Iris pigment epithelial cell (primary cell): Measurements from ENCODE around the gene KRTAP10-11.
"Not testable (repeated sequence)": the region's sequence is repeated elsewhere in the genome, so short reads cannot be mapped to it uniquely, and the experiment has no call there.

Source experiments
- DNase-seq: peaks from one replicate; pipeline ENCODE4 v3.0.0-alpha.2; 2011; ENCODE audit warnings: low read depth

The KRTAP10-11 gene

DNA sequence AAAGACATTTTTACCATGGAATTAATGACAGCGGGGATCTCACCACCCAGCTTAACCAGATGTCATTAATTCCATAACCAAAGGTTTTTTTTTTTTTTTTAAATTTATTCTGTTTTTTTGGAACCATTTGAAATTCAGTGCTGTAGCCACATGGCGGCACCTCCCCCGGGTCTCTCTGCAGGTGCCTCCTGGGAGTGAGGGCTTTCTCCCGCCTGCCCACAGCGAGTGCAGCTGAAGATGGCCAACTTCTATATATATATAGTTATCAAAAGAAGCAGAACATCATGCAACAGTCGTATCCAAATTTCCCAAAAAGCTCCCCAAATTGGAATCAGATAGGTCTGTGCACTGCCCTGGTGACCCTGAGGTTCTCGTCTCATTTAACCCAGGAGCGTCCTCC is 30.7 kb upstream of the KRTAP10-11 start:
- DNase-seq, result no peak

DNA sequence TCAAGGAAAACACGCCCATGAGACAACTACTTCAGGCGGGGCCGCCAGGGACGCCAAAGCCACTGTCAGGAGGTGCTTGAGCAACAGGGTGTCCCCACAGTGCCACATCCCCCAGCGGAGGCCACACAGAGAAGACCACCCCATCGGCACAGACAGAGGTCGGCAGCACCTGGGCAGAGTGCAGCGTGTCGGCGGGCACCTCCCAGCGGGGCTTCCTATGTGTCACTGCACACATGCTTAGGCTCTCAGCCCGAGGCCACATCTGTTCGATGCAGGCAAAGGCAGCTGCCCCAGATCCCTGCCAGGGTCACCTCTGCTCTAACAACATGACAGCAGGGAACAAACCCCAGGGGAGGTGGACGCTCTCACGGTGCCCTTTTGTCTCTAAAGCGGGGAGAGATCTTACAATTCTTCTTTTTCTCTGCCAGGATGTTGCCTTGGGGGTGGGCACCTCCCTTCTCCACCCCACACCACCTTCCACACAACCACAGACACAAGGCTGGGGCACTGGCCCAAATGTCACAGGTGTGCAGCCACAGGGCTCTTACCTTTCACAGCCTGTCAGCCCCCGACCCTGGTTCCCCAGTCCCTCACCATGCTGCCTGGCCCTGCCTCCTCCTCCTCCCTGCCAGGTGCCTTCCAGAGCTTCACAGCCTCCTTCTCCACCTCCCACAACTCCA is 30.2 kb upstream of the KRTAP10-11 start:
- no peak for DNase-seq

DNA sequence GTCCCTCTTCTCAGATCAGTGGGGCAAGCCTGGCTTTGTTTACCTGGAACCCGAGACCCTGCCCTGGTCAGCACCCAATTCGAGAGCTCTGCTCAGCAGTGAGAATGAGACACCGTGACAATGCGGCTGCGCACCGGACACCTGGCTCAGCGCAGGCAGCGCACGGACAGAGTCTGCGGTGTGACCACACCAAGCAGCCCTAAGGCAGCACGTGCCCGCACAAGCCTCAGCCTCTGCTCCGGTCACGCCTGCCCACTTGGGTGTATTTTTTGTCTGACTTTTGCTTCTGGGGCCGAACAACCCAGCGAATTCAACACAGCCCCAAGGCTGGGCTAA is 29.7 kb upstream of the KRTAP10-11 start:
- no peak for DNase-seq

DNA sequence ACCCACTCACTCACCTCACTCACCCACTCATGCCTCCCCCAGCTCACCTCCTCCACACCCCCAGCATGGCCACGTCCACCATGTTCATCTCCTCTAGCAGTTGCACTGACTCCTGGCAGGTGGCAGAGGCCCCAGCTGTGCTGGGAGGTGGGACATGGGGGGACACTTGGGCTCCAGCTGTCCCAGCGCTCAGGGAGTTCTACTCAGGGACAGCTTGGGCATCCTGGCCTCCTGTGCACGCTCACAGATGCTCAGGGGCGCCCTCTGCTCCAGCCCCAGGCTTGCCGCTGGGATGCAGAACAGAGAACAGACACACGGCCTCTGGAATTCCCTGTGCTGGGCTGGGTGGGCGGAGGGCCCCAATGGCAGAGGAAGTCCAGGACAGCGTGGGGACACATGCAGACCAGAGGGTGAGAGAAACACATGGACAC is 29.1 kb upstream of the KRTAP10-11 start:
- no peak for DNase-seq

DNA sequence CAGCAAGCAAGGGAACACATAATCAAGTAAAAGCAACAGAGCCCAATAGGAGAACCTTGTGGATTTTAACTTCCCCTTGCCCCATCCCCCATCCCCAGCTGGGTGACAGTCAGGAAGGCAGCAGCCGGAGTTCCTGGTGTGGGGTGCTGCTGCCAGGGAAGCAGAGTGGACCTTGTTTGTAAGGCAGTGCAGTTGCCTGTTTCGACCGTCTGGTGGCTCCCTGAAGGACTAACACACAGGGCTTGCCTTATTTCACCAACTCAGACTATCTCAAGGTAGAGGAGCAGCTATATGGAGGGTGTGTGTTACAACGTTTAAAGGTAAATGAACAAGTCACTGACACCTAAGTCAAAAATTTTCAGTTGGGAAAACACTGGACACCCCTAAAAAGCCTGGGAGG is 27.7 kb upstream of the KRTAP10-11 start:
- peak; percentile 14 for DNase-seq

DNA sequence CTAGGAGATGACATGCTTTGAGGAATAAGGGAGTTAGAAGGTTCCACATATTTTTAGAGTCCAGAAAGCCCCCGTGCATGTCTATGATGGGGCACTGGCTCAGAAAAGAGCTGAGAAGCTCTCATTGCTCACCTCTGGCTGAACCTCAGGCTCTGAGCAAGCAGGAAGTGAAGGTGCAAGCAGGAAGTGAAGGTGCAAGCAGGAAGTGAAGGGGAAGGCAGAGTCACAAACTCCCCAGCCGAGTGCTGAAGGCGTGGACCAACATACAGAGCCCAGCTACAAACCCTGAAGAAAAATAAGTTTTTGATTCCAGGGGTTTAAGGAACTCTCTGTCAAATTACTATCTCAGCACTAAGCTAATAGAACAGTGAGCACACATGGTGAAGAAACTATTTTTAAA is 27.3 kb upstream of the KRTAP10-11 start:
- DNase-seq, result no peak

DNA sequence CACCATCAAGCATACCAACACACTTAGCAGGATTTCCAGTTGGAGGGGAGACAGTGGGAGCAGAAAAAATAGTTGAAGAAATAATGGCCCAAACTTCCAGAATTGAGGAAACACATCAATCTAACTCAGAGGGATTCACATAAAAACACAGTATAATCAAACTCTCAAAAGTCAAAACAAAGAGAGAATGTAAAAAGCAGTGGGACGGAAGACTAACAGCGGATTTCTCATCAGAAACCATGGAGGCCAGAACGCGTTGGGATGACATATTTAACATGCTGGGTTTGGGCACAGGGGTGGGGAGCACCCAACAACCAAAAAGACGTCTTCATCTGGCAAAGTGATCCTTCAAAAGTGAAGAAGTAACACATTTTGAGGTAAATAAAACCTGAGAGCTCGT is 26.3 kb upstream of the KRTAP10-11 start:
- no peak for DNase-seq

DNA sequence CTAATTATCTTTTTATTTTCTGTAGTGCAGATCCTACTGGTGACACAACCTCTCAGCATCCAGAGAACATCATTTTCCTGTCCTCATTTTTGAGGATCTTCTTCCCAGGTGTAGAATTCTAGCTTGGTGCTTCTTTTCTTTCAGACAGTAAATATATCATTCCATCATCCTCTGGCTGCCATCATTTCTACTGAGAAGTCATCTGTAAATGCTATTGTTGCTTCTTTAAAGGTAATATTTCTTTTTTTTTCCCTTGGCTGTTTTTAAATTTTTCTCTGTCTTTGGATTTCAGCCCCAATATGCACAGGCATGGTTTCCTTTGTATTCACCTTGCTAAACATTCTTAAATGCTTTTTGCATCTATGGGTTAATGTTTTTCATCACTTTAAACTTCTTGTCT is 22.6 kb upstream of the KRTAP10-11 start:
- DNase-seq, result no peak

DNA sequence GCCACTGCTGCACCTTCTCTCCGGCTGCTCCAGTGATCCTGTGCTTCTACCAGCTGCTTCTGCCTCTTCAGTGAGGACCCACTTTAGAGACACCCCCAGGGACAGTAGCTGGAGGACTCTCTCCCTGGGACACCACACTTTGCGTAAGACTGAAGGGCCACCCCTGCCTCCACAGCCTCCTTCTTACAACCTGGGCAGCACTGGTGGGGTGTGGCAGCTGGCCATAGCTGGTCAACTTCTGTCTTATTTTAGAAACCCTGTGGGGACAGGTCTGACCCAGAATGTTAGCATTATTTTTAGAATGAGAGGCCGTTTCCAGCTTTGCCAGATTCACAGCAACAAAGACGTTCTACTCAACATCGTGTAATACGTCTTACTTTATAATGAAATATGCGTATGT is 20.5 kb upstream of the KRTAP10-11 start:
- no peak for DNase-seq

DNA sequence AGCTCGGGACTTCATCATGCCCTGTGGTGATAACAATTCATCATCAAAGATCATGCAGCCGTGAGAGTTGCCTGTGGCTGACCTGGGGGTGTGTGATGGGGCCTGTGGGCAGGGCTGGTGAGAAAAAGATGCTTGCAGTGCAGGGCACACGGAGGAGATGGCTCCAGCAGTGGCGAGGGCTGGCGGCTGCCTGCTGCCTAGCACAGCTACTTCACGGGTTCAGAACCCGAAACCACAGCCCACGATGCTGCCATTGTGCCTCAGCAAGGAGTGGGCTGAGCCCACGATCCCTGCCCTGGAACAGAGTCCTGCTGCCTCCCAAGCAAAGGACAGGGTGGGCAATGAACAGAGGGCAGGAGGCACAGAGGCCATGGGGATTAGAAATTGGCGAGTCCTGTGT is 20.0 kb upstream of the KRTAP10-11 start:
- DNase-seq, result no peak

DNA sequence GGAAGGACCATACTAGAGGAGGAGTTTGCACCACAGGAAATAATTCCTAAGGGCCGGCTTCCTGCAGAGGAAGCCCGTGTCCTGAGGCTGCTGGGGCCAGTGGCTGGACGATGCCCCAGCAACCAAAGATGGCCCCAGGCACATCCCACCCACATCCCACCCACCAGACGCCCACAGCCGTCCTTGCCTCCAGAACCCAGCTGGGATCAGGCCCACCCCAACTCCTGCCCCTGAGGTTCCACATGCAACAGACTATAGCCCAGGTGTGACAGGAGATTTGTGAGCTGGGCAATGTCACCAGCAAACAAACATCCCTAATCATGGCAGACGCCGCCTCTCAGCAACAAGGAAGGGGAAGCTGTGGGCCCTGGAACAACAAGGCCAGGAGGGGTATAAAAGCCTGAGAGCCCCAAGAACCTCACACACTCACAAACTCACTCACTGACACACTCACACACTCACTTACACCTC is 19.5 kb upstream of the KRTAP10-11 start, which contains the start of gene KRTAP10-9:
TSS of gene KRTAP10-9 (plus strand) at position 421 of the 471 bp plus-strand sequence. CDS start 79 bp downstream, outside the sequence.
- no peak for DNase-seq

DNA sequence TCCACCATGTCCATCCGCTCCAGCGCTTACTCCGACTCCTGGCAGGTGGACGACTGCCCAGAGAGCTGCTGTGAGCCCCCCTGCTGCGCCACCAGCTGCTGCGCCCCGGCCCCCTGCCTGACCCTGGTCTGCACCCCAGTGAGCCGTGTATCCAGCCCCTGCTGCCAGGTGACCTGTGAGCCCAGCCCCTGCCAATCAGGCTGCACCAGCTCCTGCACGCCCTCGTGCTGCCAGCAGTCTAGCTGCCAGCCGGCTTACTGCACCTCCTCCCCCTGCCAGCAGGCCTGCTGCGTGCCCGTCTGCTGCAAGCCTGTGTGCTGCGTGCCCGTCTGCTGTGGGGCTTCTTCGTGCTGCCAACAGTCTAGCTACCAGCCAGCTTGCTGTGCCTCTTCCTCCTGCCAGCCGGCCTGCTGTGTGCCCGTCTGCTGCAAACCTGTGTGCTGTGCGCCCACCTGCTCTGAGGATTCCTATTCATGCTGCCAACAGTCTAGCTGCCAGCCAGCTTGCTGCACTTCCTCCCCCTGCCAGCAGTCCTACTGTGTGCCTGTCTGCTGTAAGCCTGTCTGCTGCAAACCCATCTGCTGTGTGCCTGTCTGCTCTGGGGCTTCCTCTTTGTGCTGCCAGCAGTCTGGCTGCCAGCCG is 18.9 kb upstream of the KRTAP10-11 start:
- DNase-seq, result not testable (repeated sequence)

DNA sequence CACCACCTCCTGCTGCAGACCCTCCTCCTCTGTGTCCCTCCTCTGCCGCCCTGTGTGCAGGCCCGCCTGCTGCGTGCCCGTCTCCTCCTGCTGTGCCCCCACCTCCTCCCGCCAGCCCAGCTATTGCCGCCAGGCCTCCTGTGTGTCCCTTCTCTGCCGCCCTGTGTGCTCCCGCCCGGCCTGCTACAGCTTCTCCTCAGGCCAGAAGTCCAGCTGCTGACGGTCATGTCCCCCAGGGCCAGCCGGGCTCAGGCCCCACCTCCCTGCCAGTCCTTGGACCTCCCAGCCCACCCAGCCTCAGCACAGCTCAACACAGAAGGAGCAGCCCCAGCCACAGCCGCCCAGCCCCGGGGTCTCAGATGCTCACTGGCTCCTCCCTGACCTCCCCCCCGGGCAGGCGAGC is 18.4 kb upstream of the KRTAP10-11 start:
- not testable (repeated sequence) for DNase-seq

DNA sequence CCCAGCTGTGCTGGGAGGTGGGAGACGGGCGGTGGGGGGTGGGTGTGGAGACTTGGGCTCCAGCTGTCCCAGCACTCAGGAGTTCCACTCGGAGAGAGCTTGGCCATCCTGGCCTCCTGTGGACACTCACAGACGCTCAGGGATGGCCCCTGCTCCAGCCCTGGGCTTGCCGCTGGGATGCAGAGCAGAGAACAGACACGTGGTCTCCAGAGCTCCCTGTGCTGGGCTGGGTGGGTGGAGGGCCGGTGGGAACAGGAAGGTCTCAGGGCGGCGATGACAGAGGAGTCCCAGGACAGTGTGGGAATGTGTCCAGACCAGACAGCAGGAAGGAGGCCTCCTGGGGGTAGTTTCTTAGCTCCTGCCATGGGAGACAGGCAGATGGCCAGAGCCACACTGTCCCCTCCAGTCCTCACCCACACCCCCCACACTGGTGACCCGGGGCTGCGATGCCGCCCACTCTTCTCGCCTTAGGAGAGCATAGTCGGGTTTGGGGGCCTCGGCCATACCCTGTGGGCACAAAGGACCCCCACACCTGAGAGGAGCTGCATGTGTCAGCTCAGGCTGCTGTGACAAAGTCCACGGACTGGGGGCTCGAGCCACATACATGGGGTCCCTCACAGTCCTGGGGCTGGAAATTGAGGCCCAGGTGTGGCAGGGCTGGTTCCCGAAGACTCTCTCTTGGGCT is 17.4 kb upstream of the KRTAP10-11 start:
- no peak for DNase-seq

DNA sequence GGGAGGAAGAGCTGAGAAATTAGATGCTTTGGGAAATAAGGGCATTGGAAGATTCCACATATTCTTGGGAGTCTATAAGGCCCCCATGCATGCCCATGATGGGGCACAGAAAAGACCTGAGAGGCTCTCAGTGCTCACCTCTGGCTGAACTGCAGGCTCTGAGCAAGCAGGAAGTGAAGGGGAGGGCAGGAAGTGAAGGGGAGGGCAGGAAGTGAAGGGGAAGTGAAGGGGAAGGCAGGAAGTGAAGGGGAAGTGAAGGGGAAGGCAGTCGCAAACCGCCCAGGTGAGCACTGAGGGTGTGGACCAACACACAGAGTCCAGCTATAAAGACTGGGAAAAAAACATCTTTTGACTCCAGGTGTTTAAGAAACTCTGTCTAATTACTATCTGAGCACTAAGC is 15.8 kb upstream of the KRTAP10-11 start:
- DNase-seq, result no peak

DNA sequence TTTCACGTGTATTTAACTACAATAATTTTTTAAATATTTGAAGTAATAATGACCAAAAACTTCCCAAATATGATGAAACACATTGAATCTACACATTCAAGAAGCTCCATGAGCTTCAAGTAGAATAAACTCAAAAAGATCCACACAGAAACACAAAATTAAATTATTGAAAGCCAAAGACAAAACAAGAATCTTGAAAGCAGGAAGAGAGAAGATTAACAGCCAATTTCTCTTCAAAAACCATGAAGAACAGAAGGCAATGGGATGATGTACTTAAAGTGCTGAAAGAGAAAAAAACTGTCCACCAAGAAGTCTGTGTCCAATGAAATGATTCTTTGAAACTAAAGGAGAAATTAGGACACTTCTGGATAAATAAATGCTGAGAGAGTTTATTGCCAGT is 14.1 kb upstream of the KRTAP10-11 start:
- no peak for DNase-seq

DNA sequence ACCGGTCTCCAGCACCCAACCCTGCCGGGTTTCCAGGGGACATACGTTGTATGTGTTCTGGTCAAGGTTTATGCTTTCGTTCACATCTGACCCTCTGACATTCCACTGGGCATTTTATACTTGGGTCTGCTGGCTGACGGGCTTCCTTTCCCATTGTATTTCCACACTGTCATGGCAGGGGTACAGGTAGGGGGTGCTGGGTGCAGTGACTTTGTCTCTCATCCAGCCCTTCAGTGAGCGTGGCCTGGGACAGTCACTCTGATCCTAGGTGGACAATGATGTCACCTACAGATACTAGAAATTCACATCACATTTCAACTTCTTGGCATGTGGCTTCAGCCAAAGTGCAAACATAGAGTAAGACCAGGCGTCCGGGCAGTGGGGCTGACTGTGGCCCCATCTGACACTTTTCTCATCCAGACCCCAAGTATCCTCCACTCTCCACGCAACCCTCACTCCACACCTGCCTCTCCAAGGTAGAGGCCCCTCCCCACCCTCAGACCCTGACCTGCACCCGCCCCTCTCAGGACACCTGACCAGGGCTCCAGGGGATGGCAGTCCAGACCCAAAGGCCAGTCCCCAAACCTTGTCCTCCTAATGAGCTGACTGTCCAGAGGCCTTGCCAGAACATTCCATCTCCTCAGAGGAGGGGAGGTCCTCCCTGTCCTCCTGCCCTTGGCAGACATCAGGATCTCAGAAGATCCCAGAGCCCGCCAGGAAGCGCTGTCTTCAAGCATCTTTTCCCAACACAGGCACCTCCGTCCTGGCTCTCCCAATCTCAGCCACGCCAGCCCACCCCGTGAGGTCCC is 9.8 kb upstream of the KRTAP10-11 start:
- DNase-seq, result no peak

DNA sequence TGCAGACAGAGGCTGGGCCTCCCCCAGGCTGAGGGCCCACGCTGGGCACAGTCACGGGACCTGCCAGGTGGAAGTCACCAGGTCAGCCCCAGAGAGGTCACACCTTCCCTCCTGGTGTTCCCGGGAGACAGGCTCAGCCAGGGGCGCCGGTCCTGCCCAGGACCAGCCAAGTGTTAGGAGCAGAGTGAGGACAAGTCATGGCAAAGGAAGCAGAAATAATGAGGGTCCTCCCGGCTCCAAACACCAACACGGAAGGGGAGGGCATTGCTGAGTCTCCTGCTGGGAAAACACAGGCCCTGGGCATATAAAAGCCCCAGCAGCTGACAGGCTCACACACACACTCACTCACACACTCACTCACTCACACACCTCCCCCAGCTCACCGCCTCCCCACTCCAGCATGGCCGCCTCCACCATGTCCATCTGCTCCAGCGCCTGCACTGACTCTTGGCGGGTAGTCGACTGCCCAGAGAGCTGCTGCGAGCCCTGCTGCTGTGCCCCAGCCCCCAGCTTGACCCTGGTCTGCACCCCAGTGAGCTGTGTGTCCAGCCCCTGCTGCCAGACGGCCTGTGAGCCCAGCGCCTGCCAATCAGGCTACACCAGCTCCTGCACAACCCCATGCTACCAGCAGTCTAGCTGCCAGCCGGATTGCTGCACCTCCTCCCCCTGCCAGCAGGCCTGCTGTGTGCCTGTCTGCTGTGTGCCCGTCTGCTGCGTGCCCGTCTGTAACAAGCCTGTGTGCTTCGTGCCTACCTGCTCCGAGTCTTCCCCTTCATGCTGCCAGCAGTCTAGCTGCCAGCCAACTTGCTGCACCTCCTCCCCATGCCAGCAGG is 9.0 kb upstream of the KRTAP10-11 start, which contains the start of gene KRTAP10-10:
TSS of gene KRTAP10-10 (plus strand) at position 339 of the 833 bp plus-strand sequence. CDS start at position 401, 62 bp downstream.
- DNase-seq, result no peak

DNA sequence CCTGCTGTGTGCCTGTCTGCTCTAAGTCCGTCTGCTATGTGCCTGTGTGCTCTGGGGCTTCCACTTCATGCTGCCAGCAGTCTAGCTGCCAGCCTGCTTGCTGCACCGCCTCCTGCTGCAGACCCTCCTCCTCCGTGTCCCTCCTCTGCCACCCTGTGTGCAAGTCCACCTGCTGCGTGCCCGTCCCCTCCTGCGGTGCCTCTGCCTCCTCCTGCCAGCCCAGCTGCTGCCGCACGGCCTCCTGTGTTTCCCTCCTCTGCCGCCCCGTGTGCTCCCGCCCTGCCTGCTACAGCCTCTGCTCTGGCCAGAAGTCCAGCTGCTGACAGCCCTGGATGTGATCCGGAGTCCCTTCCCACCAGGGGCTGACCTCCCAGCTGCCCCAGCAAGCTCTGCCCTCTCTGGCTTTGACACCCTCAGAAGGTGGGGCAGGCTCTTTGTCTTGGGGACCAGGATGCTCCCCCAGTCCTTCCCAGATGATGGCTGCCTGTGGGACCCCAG is 8.3 kb upstream of the KRTAP10-11 start:
- not testable (repeated sequence) for DNase-seq

DNA sequence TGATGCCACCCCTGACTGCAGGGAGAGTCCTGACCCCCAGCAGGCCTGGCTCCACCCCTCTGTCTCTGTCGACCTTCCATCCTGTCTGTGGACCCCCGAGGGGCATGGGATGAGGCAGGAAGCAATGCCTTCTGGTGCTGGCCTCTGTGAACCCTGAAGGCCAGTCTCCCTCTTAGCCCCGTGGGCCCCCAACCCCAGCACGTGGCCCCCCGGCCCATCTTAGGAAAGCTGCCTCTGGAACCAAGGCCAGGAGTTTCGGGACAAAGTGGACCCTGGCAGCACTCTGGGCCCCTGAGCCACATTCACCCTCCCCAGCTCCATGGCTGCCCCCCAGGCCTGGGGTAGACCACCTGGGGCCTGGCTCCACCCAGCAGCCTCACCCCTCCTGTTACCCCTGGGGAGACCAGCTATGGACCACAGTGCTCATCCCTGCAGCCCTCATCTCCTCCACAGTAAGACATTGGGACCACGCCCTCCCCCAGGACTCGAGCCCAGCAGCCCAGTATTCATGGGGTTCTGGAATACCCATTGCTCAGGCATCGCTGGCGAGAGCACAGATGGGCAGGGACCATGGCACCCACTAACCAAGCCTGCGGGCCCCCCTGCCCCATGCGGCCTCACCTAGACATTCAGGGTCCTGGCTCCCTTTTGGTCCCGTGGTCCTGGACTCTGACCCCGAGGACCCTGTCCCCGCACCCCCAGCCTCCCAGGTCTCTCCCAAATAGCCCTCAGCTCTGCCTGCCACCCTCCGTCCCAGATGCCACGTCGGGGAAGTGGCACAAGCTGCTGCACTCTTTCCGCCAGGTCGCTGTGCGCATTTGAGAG is 7.5 kb upstream of the KRTAP10-11 start:
- not testable (repeated sequence) for DNase-seq
